PC-3 (cell line): ENCODE data around the gene B3GAT1.

Source experiments
- EZH2phosphoT487 ChIP-seq: fragments of 300-600 bp; sonication (generic); IDR thresholded peaks from 2 replicates; pipeline ENCODE4 v1.6.1; 2018; ENCODE audit warnings: mild to moderate bottlenecking, antibody characterized with exemption, low read length, borderline replicate concordance
- TF ChIP-seq, protein P1 (sequence below): fragments of 300-600 bp; sonication (generic); conservative IDR thresholded peaks from 2 replicates; pipeline ENCODE4 v1.5.1; 2017; ENCODE audit warnings: antibody characterized with exemption, low read depth, mild to moderate bottlenecking, low read length

DNA sequence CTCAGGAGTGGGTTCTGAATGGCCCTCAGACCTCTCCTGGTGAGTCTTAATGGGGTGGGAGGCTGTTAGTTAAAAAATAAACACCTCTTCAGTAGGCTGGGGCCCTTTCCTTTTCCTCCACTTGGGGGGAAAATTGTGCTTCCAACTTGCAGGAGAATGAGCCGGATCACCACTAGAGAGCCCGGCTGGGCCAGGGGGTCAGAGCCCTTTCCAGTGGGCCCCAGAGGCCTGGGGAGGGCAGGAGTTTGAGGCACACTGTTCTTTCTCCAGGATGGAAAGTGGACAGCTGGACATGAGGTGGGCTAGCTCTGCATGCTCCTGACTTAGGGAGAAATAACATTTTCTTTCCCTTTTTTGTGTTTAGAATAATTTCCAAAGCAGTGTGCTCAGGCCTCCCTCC, 32.8 kb downstream of the B3GAT1 start:
- TF ChIP-seq, protein P1, sequence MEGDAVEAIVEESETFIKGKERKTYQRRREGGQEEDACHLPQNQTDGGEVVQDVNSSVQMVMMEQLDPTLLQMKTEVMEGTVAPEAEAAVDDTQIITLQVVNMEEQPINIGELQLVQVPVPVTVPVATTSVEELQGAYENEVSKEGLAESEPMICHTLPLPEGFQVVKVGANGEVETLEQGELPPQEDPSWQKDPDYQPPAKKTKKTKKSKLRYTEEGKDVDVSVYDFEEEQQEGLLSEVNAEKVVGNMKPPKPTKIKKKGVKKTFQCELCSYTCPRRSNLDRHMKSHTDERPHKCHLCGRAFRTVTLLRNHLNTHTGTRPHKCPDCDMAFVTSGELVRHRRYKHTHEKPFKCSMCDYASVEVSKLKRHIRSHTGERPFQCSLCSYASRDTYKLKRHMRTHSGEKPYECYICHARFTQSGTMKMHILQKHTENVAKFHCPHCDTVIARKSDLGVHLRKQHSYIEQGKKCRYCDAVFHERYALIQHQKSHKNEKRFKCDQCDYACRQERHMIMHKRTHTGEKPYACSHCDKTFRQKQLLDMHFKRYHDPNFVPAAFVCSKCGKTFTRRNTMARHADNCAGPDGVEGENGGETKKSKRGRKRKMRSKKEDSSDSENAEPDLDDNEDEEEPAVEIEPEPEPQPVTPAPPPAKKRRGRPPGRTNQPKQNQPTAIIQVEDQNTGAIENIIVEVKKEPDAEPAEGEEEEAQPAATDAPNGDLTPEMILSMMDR = no peak
- TF ChIP-seq EZH2phosphoT487 = no peak
